Measurements from ENCODE around the gene ZNF527.
"Not testable (repeated sequence)": the region's sequence is repeated elsewhere in the genome, so short reads cannot be mapped to it uniquely, and the experiment has no call there.

ZNF527 gene

GRCh38 chr19:37389234-37389633 is 18.3 kb downstream of the ZNF527 start:
- no peak overlapping the region for H3K4me3 ChIP-seq (ENCODE audit: low read depth, low read length)
- ChIA-PET POLR2A (no interaction called here), CTCF (no interaction called here)
- DNase-seq (ENCODE audit: low read depth, low spot score), result no peak
- no peak for TF ChIP-seq CTCF (IDR thresholded peaks at IDR 0.05; ENCODE audit: insufficient read depth, low read length, missing control alignments)

- POLR2A ChIA-PET, result interaction anchor here (0.6 kb wide), 1 partner anchor 1184 kb away, joined by 3 read pairs; no protein-coding TSS in a partner anchor
- DNase-seq (ENCODE audit: low read depth, low spot score); CTCF ChIA-PET; H3K4me3 ChIP-seq (ENCODE audit: low read depth, low read length): not testable (repeated sequence)
These were observed 20.5 kb downstream of the ZNF527 start for GRCh38 chr19:37391399-37391798.

GRCh38 chr19:37401078-37401477 is 30.2 kb downstream of the ZNF527 start:
- no peak for DNase-seq (ENCODE audit: low read depth, low spot score)

GRCh38 chr19:37403403-37403802 is 32.5 kb downstream of the ZNF527 start:
- ChIA-PET POLR2A (no interaction called here), CTCF (no interaction called here)
- TF ChIP-seq CTCF (IDR thresholded peaks at IDR 0.05; ENCODE audit: insufficient read depth, low read length, missing control alignments), result no peak
- no peak for DNase-seq (ENCODE audit: low read depth, low spot score)
- H3K4me3 ChIP-seq (ENCODE audit: low read depth, low read length), result no peak overlapping the region

More at GRCh38 chr19:37401078-37401477, 30.2 kb downstream of the ZNF527 start:
- ChIA-PET CTCF (no interaction called here), POLR2A (no interaction called here)
- H3K4me3 ChIP-seq (ENCODE audit: low read depth, low read length), result no peak overlapping the region
- no peak for TF ChIP-seq CTCF (IDR thresholded peaks at IDR 0.05; ENCODE audit: insufficient read depth, low read length, missing control alignments)

GRCh38 chr19:37406140-37406846 is 35.4 kb downstream of the ZNF527 start:
- CTCF ChIA-PET; H3K4me3 ChIP-seq (ENCODE audit: low read depth, low read length); DNase-seq (ENCODE audit: low read depth, low spot score): not testable (repeated sequence)
- POLR2A ChIA-PET, result interaction anchor here (0.7 kb wide), 1 partner anchor 251 kb away, joined by 3 read pairs; no protein-coding TSS in a partner anchor

- POLR2A ChIA-PET, result no interaction called here
- DNase-seq (ENCODE audit: low read depth, low spot score), result no peak
- H3K4me3 ChIP-seq (ENCODE audit: low read depth, low read length), result no peak overlapping the region
- no peak for TF ChIP-seq CTCF (IDR thresholded peaks at IDR 0.05; ENCODE audit: insufficient read depth, low read length, missing control alignments)
- CTCF ChIA-PET, result no interaction called here
These were observed 41.8 kb downstream of the ZNF527 start for GRCh38 chr19:37412700-37413099.

- H3K4me3 ChIP-seq (ENCODE audit: low read depth, low read length), result no peak overlapping the region
- CTCF ChIA-PET, result no interaction called here
These were observed 42.6 kb downstream of the ZNF527 start for GRCh38 chr19:37413313-37414084.

More at GRCh38 chr19:37413313-37414084, 42.6 kb downstream of the ZNF527 start:
- no peak for TF ChIP-seq CTCF (IDR thresholded peaks at IDR 0.05; ENCODE audit: insufficient read depth, low read length, missing control alignments)
- DNase-seq (ENCODE audit: low read depth, low spot score), result no peak
- POLR2A ChIA-PET, result no interaction called here

Measured in AG04449 (cell line).